Breast epithelium (tissue), 4 donors: ENCODE results near the gene CTNNA2. TPM values are rescaled to one million over a fixed set of nuclear protein-coding genes. Genes with fewer than 3 reads are reported as not detected.

ENCODE experiments used
- DNase-seq, 2 donors: peaks; one replicate each; pipeline ENCODE4 v3.0.0-alpha.2; 2019; ENCODE audit warnings: low spot score in 2 of 2
- H3K27ac ChIP-seq, 2 donors: fragments of 200-600 bp; sonication (generic) in 1 of 2; one replicate each; pipeline ENCODE4 v1.5.1; 2016 to 2019; ENCODE audit warnings: mild to moderate bottlenecking in 1 of 2
- H3K27me3 ChIP-seq, 2 donors: fragments of 200-600 bp; sonication (generic) in 1 of 2; one replicate each; pipeline versions ENCODE4 v1.5.1 to v1.6.0; 2017 to 2019; ENCODE audit warnings: control low read depth in 1 of 2, mild to moderate bottlenecking in 1 of 2
- H3K36me3 ChIP-seq: fragments of 200-600 bp; one replicate; pipeline ENCODE4 v1.5.1; 2019
- H3K4me1 ChIP-seq, 2 donors: fragments of 200-600 bp; sonication (generic); one replicate each; pipeline ENCODE4 v1.5.1; 2016 to 2019; ENCODE audit warnings: control low read depth in 1 of 2
- H3K4me3 ChIP-seq, 3 donors: fragments of 200-600 bp; sonication (generic); 1 replicate in 2 of 3; 2 replicates in 1 of 3; pipeline ENCODE4 v1.5.1; 2016 to 2019; ENCODE audit warnings: mild to moderate bottlenecking in 3 of 3, moderate library complexity in 2 of 3
- H3K9me3 ChIP-seq, 2 donors: fragments of 200-600 bp; sonication (generic) in 1 of 2; one replicate each; pipeline ENCODE4 v1.5.1; 2016 to 2019; ENCODE audit warnings: control low read depth in 1 of 2
- CTCF ChIP-seq, 3 donors: fragments of 450-650 bp; IDR thresholded peaks; one replicate each; pipeline ENCODE4 v1.5.1; 2016 to 2017; ENCODE audit warnings: antibody characterized with exemption in 3 of 3, mild to moderate bottlenecking in 3 of 3, moderate library complexity in 3 of 3
- POLR2A ChIP-seq: fragments of 450-650 bp; IDR thresholded peaks from one replicate; pipeline ENCODE4 v1.6.1; 2016; ENCODE audit warnings: antibody characterized with exemption, mild to moderate bottlenecking, moderate library complexity
- POLR2AphosphoS5 ChIP-seq, 3 donors: sonication (generic); formaldehyde crosslinking; IDR thresholded peaks; one replicate each; pipeline ENCODE4 v1.6.1; 2017; ENCODE audit warnings: antibody characterized with exemption in 3 of 3
- intact Hi-C: fragments of 100-400 bp; cut with DNase I; formaldehyde crosslinking; loops from one replicate; pipeline ENCODE4 v1.15.1; 2023; ENCODE audit warnings: low total_unique reads
- total RNA-seq, 3 donors: library from RNA; depleted of rRNA; stranded (reverse); fragments of >200 nt; gene quantifications; one replicate each; pipeline ENCODE4 v1.1.0, GENCODE V29; 2016

Gene CTNNA2
- total RNA-seq, 3 donors from 2014 or later = 0.16 TPM; not detected in 2

- H3K4me3 ChIP-seq = no peak overlapping the region
- no peaks in the 10 kb centered on the region for H3K9me3 ChIP-seq
- H3K27me3 ChIP-seq = no peaks in the 10 kb centered on the region
- H3K27ac ChIP-seq = no peak overlapping the region
- no peak for DNase-seq
- no peaks in the 10 kb centered on the region for H3K4me1 ChIP-seq
- no peak for TF ChIP-seq POLR2AphosphoS5 (IDR thresholded peaks at IDR 0.05)
- TF ChIP-seq CTCF (IDR thresholded peaks at IDR 0.05) = no peak
- TF ChIP-seq POLR2A = no peak
- intact Hi-C loops = no loop called here
- no peaks in the 10 kb centered on the region for H3K36me3 ChIP-seq
Measured at GRCh38 chr2:79771493-79771892, 258.6 kb downstream of the CTNNA2 start.

GRCh38 chr2:79774016-79774415 is 261.2 kb downstream of the CTNNA2 start:
- no peak for TF ChIP-seq CTCF (IDR thresholded peaks at IDR 0.05)
- no peak for TF ChIP-seq POLR2A
- no peak for TF ChIP-seq POLR2AphosphoS5 (IDR thresholded peaks at IDR 0.05)
- intact Hi-C loops = no loop called here
- no peak overlapping the region for H3K27ac ChIP-seq
- no peaks in the 10 kb centered on the region for H3K4me1 ChIP-seq
- no peaks in the 10 kb centered on the region for H3K36me3 ChIP-seq
- no peaks in the 10 kb centered on the region for H3K9me3 ChIP-seq
- no peaks in the 10 kb centered on the region for H3K27me3 ChIP-seq
- H3K4me3 ChIP-seq = no peak overlapping the region
- DNase-seq = no peak

GRCh38 chr2:79776461-79776860 is 263.6 kb downstream of the CTNNA2 start:
- no peaks in the 10 kb centered on the region for H3K36me3 ChIP-seq
- DNase-seq = no peak
- no peak overlapping the region for H3K27ac ChIP-seq
- intact Hi-C loops = no loop called here
- no peaks in the 10 kb centered on the region for H3K9me3 ChIP-seq
- H3K4me1 ChIP-seq = no peaks in the 10 kb centered on the region
- H3K4me3 ChIP-seq = no peak overlapping the region
- TF ChIP-seq CTCF (IDR thresholded peaks at IDR 0.05) (no peak), POLR2AphosphoS5 (IDR thresholded peaks at IDR 0.05) (no peak), POLR2A (no peak)
- H3K27me3 ChIP-seq = no peaks in the 10 kb centered on the region

- Histone ChIP-seq H3K27ac (no peak overlapping the region), H3K4me3 (no peak overlapping the region), H3K36me3 (no peaks in the 10 kb centered on the region), H3K9me3 (no peaks in the 10 kb centered on the region), H3K27me3 (no peaks in the 10 kb centered on the region), H3K4me1 (no peaks in the 10 kb centered on the region)
- no peak for DNase-seq
- intact Hi-C loops = no loop called here
- TF ChIP-seq POLR2A (no peak), CTCF (IDR thresholded peaks at IDR 0.05) (no peak), POLR2AphosphoS5 (IDR thresholded peaks at IDR 0.05) (no peak)
Measured at GRCh38 chr2:79780781-79781180, 267.9 kb downstream of the CTNNA2 start.

GRCh38 chr2:79782576-79783452 is 270.0 kb downstream of the CTNNA2 start:
- TF ChIP-seq CTCF (IDR thresholded peaks at IDR 0.05) (no peak), POLR2AphosphoS5 (IDR thresholded peaks at IDR 0.05) (no peak), POLR2A (no peak)
- no peak for DNase-seq
- intact Hi-C loops = no loop called here

More at GRCh38 chr2:79782576-79783452, 270.0 kb downstream of the CTNNA2 start:
- Histone ChIP-seq H3K27me3 (no peaks in the 10 kb centered on the region), H3K4me1 (no peaks in the 10 kb centered on the region), H3K4me3 (no peak overlapping the region), H3K27ac (no peak overlapping the region), H3K36me3 (no peaks in the 10 kb centered on the region), H3K9me3 (no peaks in the 10 kb centered on the region)
